ENCODE results near the gene SEC24A. TPM values are rescaled to one million over a fixed set of nuclear protein-coding genes. Genes with fewer than 3 reads are reported as not detected.
"Not testable (repeated sequence)": the region's sequence is repeated elsewhere in the genome, so short reads cannot be mapped to it uniquely, and the experiment has no call there.

Gene SEC24A
- total RNA-seq, 1 donor from 2014 or later = 22.0 TPM

DNA sequence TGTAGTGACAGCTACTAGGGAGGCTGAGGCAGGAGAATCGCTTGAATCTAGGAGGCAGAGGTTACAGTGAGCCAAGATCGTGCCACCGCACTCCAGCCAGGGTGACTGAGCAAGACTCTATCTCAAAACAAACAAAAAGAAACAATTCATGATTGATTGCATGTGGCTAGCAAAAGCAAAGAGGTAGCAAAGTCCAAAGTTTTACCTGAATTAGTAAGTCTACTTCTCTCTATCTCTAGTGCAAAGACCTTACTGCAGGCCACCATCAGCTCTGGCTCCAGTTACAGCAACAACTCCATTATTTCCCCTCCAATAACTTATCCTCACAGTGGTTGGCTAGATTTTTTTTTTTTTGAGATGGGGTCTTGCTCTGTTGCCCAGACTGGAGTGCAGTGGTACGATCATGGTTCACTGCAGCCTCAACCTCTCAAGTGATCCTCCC, 9.8 kb upstream of the SEC24A start:
- Histone ChIP-seq H3K9me3 (no peaks in the 10 kb centered on the region), H3K4me1 (no peaks in the 10 kb centered on the region), H3K27me3 (ENCODE audit: low read depth) (no peaks in the 10 kb centered on the region), H3K36me3 (no peaks in the 10 kb centered on the region), H3K4me3 (no peak overlapping the region), H3K27ac (no peak overlapping the region)
- intact Hi-C loops (cut with DNase I) = no loop called here
- ATAC-seq (no peak), DNase-seq (no peak)
- TF ChIP-seq, protein P1, sequence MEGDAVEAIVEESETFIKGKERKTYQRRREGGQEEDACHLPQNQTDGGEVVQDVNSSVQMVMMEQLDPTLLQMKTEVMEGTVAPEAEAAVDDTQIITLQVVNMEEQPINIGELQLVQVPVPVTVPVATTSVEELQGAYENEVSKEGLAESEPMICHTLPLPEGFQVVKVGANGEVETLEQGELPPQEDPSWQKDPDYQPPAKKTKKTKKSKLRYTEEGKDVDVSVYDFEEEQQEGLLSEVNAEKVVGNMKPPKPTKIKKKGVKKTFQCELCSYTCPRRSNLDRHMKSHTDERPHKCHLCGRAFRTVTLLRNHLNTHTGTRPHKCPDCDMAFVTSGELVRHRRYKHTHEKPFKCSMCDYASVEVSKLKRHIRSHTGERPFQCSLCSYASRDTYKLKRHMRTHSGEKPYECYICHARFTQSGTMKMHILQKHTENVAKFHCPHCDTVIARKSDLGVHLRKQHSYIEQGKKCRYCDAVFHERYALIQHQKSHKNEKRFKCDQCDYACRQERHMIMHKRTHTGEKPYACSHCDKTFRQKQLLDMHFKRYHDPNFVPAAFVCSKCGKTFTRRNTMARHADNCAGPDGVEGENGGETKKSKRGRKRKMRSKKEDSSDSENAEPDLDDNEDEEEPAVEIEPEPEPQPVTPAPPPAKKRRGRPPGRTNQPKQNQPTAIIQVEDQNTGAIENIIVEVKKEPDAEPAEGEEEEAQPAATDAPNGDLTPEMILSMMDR (IDR thresholded peaks at IDR 0.05) = no peak

GRCh38 chr5:134642931-134643530, 5.6 kb upstream of the SEC24A start:
- intact Hi-C loops (cut with DNase I) = no loop called here
- DNase-seq = no peak
- Histone ChIP-seq H3K9me3 (no peaks in the 10 kb centered on the region), H3K4me3 (no peak overlapping the region), H3K27ac (no peak overlapping the region), H3K36me3 (no peaks in the 10 kb centered on the region), H3K27me3 (ENCODE audit: low read depth) (no peaks in the 10 kb centered on the region), H3K4me1 (peaks cover 11% of the 10 kb centered on the region)
- no peak for ATAC-seq
- TF ChIP-seq, protein P1 (IDR thresholded peaks at IDR 0.05) = no peak

DNA sequence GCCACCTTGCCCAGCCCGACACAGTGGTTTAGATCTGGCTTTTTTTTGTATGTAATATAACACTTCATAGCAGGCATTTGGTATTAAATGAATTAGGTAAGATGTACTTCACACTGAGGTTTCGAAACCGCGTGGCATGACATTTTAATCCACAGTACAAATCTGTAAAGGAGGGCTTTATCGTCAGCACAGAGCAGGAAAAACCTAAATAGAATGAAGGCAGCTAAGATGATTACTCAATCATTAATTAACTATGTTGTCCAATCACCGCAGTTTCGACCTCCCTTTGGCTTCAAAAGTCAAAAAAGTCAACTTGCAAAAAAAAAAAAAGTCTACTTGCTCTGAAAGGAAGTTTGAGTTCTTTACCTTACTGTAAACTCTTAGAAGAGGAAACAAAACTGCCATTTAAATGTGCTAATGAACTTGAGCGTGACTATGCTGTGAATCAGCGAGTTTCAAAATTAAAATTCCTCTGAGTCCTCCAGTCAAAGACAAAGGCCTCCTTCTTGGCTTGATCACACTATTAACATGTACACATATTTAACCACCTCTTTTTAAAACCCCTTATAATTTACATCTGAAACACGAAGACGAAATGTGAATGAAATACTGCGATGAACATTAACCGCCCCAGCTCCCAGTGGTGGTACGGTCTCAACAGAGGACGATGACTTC, 698 bp upstream of the SEC24A start:
- no peaks in the 10 kb centered on the region for H3K9me3 ChIP-seq

GRCh38 chr5:134649163-134649835, 714 bp downstream of the SEC24A start:
- ATAC-seq = peak; percentile 65 to 66
- Histone ChIP-seq H3K4me1 (peaks cover 41% of the 10 kb centered on the region), H3K36me3 (no peaks in the 10 kb centered on the region), H3K4me3 (peak overlapping the region; percentile 98), H3K27ac (peak overlapping the region; percentile 93), H3K27me3 (ENCODE audit: low read depth) (no peaks in the 10 kb centered on the region), H3K9me3 (no peaks in the 10 kb centered on the region)
- TF ChIP-seq, protein P1 (IDR thresholded peaks at IDR 0.05) = no peak
- peak; percentile 61 for DNase-seq
- intact Hi-C loops (cut with DNase I) = no loop called here

More for the DNA sequence above, 698 bp upstream of the SEC24A start:
- DNase-seq (no peak), ATAC-seq (peak; percentile 58 to 70)
- peak overlapping the region; percentile 98 for H3K4me3 ChIP-seq
- H3K36me3 ChIP-seq = no peaks in the 10 kb centered on the region
- intact Hi-C loops (cut with DNase I) = no loop called here
- H3K27me3 ChIP-seq (ENCODE audit: low read depth) = no peaks in the 10 kb centered on the region
- peaks cover 34% of the 10 kb centered on the region for H3K4me1 ChIP-seq
- TF ChIP-seq, protein P1 (IDR thresholded peaks at IDR 0.05) = no peak
- peak overlapping the region; percentile 93 for H3K27ac ChIP-seq

DNA sequence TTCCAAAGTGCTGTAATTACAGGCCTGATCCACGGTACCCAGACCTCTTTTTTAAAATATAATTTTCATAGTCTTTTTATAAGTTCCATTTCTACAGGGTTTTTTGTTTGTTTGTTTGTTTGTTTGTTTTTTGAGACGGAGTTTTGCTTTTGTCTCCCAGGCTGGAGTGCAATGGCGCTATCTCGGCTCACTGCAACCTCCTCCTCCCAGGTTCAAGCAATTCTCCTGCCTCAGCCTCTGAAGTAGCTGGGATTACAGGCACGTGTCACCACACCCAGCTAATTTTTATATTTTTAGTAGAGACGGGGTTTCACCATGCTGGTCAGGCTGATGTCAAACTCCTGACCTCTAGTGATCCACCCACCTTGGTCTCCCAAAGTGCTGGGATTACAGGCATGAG, 2.1 kb downstream of the SEC24A start:
- DNase-seq = not testable (repeated sequence)
- H3K4me1 ChIP-seq = peaks cover 41% of the 10 kb centered on the region

DNA sequence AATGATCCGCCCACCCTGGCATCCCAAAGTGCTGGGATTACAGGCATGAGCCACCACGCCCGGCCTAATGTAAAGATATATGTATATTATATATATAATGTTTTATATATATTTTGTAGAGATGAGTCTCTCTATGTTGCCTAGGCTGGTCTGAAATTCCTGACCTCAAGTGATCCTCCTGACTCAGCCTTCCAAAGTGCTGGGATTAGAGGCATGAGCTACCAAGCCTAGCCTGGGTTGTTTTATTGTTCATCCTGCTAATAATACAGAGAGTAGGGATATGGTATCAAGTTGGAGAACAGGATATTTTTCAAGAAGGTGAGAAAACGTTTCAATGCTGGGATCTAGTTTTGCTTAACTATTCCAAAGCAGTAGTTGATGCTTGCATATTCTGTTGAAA, 2.9 kb downstream of the SEC24A start:
- H3K9me3 ChIP-seq = no peaks in the 10 kb centered on the region
- no peaks in the 10 kb centered on the region for H3K27me3 ChIP-seq (ENCODE audit: low read depth)
- DNase-seq = no peak
- H3K36me3 ChIP-seq = no peaks in the 10 kb centered on the region
- intact Hi-C loops (cut with DNase I) = no loop called here
- H3K4me3 ChIP-seq = no peak overlapping the region
- H3K4me1 ChIP-seq = peaks cover 40% of the 10 kb centered on the region
- no peak for ATAC-seq
- TF ChIP-seq, protein P1 (IDR thresholded peaks at IDR 0.05) = no peak
- no peak overlapping the region for H3K27ac ChIP-seq

More for the DNA sequence above, 2.1 kb downstream of the SEC24A start:
- H3K36me3 ChIP-seq; H3K27ac ChIP-seq; H3K4me3 ChIP-seq; intact Hi-C loops (cut with DNase I); H3K9me3 ChIP-seq; ATAC-seq; H3K27me3 ChIP-seq (ENCODE audit: low read depth): not testable (repeated sequence)
